HG02938 (cell line): Measurements from ENCODE around the gene AATK.

ENCODE experiments used
- ATAC-seq: cut with Tn5 transposase; IDR thresholded peaks from one replicate; pipeline ENCODE4 v1.9.1; 2021; ENCODE audit warnings: mild to moderate bottlenecking, moderate library complexity; ENCODE audit not compliant: unreplicated experiment

AATK gene

DNA sequence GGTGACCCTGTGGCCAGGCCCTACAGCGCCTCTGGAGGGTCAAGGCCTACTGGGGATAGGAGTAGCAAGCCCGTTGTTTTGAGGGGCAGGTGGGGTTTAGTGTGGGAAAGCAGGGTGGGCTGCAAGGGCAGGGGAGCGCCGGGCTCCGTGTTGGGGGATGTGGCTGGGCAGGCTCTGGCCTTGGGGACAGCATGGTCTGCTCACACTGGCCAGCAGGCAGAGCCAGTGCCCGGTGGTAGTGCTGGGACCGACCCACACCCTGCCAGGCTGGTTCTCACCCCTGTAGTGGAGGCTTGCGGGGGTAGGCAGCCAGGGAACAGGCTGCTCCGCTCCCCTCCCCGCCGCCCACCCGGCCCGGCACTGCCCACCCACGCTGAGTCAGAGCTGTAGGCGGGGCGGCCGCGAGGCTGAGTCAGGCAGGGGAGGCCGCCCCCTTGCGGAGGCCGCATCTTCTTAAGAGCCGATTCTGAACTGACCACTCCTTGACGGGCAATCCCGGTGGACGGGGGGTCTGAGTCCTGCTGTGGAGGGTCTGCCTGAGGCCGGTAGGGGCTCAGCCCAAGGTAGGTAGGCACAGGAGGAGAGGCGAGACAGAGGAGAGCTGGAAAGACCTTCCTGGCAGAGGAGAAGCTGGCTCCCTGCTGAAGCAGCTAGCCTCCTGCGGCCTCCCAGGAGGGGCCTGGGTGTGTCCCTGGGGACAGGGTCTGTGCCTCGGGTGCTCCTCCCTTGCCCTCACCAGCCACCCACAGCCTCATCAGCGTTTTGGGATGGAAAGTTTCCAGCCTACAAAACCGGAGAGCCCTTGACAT, 68.7 kb downstream of the AATK start:
- ATAC-seq, result no peak

- no peak for ATAC-seq
Measured at GRCh38 chr17:81096741-81097133, 69.3 kb downstream of the AATK start.

GRCh38 chr17:81095383-81095762, 70.6 kb downstream of the AATK start:
- no peak for ATAC-seq

GRCh38 chr17:81094509-81095382, 71.3 kb downstream of the AATK start:
- no peak for ATAC-seq

DNA sequence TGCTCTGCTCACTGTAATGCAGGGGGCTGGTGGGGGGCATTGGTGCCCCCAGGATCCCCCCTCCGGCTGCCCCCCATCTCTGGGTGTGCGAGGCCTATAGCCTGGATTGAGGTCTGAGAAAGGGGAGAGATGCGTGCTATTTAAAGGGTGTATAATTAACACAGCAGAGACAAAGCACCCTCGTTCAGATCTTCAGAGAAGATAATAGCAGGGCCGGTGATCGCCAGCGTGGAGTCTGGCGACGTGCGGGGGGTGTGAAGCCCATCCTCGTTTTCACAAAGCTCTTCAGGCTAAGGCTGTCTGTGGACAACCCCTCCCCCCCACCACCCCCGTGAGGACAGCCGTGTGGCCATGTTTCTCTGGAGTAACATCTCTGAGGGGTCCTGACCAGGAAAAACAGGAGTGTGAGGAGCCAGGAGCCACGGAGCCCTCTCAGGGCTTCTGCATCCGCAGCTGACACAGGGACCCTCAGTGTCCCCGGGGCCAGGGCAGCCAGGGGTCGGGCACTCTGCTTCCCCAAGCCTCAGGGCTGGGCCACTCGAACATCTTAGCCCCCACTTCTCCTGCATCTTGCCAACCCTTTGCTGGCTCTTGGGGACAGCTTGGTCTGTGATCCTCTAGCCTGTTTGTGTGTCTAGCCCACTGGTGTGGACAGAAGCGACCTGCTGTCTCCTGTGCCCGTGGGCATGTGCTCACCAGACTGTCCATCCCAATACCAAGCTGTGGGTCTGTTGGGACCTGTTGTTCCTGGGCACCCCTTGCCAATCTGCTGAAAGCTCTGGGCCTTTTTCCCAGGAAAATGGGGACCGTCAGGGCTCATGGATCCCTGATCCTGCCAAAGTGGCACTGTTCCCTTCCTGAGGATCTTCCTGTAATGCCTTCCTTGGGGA, 72.2 kb downstream of the AATK start:
- ATAC-seq, result no peak

GRCh38 chr17:81092518-81093095, 73.4 kb downstream of the AATK start:
- no peak for ATAC-seq

DNA sequence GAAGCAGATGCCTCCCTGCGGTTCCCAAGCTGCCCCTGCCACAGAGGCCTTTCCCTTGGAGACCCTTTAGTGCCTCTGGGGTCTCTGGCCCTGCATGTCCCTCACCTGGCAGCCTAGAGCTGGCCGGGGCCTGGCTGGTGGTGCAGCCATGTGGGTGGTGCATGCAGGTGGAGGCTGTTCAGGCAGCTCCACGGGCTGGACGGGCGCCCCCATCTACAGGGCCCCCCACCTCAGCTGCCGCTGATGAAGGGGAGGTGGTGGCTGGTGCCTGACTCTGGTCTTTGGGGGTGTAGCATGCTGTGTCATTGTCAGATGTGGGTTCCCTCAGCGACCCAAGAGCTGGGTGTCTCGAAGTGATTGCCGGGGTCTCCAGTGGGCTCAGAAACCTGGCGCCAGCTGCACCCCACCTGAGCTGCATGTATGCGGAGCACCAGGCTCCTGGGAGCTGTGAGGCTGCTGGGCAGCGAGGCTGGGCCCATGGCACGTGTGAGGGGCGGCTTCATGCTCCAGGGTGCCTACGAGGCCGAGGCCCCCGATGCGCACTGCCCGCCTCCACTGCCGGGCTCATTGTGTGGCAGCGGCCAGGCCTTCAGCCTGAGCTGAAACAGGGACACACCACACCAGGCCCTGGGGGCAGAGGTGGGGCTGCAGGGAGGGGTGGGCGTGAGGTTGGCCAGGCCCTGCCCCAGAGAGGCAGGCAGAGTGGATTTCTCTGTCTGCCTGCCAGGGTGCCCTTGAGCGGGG, 74.1 kb downstream of the AATK start:
- no peak for ATAC-seq

GRCh38 chr17:81091154-81091553, 74.9 kb downstream of the AATK start:
- ATAC-seq, result no peak

DNA sequence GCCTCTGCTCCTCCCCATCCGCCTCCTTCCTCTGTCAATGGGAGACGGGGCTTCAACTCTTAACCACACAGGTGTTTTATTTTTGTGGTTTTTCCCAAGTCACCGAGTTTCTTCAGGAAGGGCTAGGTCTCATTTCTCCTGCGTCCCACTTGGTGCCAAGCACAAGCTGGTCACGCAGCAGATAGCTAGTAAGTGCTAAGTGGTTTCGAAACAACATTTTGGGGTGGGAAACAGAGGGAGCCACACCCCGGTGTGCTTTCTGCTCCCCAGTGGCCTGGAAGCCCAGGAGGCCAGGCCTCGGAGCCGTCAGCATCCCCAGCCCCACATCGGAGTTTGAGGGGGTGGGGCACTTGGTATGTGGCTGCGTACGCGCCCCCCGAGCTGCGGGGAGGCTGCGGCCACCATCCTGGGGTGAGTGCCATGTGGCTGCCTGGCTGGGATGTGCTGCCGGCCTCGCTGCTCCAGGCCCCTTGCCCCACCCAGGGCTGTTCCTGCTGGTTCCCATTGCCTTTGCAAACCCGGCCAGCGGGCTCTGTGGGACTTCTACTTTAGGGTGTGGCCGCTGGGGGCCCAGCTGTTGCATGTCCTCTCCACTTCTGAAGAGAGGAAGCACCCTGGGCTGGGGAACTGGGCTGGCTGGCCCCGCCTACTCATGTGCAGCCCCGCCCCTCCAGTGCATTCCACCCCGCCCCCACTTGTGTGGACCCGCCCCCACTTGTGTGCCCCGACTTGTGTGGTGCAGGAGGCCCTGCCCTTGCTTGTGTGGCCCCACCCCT, 75.5 kb downstream of the AATK start:
- no peak for ATAC-seq

- no peak for ATAC-seq
Measured at GRCh38 chr17:81086789-81087551, 79.1 kb downstream of the AATK start.

DNA sequence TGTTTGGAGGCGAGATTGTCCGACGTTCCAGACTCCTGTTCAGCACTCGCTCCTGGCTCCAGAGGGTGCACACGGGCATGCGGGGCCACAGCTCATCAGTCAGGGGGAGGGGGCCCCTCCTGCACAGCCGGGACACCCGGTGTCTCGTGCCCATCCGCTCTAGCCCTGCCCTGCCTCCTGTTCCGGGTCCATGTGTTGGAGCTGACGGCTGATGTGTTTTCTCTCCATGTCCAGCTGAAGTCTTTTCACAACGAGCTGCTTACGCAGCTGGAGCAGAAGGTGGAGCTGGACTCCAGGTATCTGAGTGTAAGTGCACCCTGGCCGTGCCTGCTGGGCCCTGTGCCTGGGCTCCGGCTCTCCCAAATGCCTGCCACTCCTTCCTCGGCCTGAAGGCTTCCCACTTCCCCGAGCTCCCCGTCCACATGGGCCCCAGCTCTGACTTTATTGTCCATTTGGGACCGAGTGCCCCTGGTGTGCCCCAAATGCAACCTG, 80.6 kb downstream of the AATK start:
- ATAC-seq, result no peak

DNA sequence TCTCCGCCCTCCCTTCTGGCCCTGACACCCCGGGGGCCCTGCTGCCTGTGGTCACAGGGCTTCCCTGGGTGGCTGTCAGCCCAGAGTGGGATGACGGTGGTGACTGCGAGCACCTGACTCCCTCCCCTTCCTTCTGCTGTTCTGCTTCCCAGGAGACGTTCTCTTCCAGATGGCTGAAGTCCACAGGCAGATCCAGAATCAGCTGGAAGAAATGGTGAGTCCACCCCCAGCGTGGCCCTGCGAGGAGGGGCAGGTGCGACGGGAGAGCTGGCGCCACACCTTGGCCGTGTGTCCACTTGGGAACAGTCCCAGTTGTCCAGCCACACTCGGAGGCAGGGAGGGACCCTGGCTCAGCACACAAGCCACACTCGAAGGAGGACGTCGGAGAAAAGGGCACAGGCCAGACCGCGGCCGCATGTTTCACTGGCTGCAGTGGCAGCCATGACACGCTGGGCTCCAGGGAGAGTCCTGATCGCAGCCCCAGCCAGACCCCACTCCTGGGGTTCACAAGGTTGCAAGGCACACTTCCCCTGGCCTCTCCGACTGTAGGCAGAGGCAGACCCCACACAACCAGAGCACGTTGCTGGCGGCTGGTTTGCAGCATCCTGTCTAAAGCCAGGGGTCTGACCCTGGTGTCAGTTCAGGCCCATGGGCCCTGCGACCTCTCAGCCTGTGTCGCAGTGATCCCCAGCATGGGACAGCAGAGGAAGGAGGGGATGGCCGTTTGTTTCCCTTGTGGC, 81.2 kb downstream of the AATK start:
- no peak for ATAC-seq

GRCh38 chr17:81083125-81083765, 82.8 kb downstream of the AATK start:
- ATAC-seq, result no peak

DNA sequence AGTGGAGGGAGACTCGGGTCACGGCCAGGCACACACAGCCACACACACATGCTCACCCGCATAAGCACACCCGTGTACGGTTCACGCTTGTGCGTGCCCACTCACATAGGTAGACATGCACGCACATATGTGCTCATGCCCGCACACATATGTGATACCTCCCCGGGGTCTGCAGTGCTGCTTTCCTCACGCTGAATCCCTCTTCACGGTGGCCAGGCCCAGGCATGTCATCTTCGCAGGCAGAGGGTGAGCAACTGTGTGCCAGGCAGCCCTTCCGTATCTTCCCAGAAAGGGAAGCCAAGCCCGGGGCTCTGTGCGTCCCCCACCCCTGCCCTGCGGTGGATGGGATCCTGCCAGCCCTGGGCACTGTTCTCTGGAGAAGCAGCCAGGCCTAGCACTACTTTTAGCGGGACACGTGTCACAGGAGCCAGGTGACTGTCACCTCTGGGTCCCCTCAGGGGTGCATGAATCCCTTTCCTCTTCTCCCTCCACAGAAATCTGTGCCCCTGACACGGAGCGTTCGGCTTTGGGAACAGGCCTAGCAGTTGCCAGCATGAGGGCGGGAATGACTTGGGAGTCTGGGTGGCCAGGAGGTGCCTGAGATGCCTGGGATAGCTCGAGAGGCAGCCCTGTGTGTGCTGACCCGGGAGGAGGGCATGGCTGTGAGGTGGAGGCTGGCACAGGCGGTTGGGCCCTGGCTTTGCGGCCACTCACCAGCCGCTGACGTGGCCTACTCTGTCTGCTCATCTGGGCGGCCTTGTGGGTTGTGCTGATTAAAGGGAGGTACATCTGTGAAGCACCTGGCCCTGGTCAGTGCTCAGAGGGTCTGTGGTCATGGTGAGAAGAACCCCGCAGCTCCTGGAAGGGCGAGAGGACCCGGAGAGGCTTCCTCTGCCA, 83.6 kb downstream of the AATK start:
- no peak for ATAC-seq

GRCh38 chr17:81081222-81082176, 84.5 kb downstream of the AATK start:
- no peak for ATAC-seq
